ENCODE results near the gene FBXL17.

Gene FBXL17

GRCh38 chr5:107980923-107981692 lies 400.8 kb downstream of the FBXL17 start:
- 97% methylated on average over 6 of the region's 13 CpGs for whole genome bisulfite sequencing (ENCODE audit: insufficient coverage)
- POLR2A ChIA-PET, result no interaction called here
- CTCF ChIA-PET, result no interaction called here
- H3K27ac ChIP-seq (ENCODE audit: insufficient read depth in 1 of 2, low read depth in 1 of 2, low read length in 2 of 2, poor library complexity in 1 of 2, severe bottlenecking in 2 of 2), result no peak overlapping the region
- H3K27me3 ChIP-seq (replicated peaks in 2 of 5; ENCODE audit: control insufficient read depth in 4 of 5, insufficient read depth in 5 of 5, low read length in 4 of 5), result no peaks in the 10 kb centered on the region
- no peak for DNase-seq
- H3K4me1 ChIP-seq (ENCODE audit: control extremely low read depth in 1 of 4, control insufficient read depth in 4 of 4, insufficient read depth in 4 of 4, low read length in 3 of 4), result no peaks in the 10 kb centered on the region
- no peaks in the 10 kb centered on the region for H3K36me3 ChIP-seq (ENCODE audit: control insufficient read depth in 4 of 4, insufficient read depth in 4 of 4, low read length in 3 of 4)
- no peak overlapping the region for H3K4me3 ChIP-seq (ENCODE audit: control insufficient read depth in 1 of 7, extremely low read depth in 1 of 7, insufficient read depth in 4 of 7, low read depth in 2 of 7, low read length in 6 of 7)
- H3K9me3 ChIP-seq (ENCODE audit: control extremely low read depth in 1 of 5, control insufficient read depth in 4 of 5, insufficient read depth in 2 of 5, low read depth in 1 of 5, low read length in 4 of 5), result no peaks in the 10 kb centered on the region

- Histone ChIP-seq H3K4me1 (ENCODE audit: control extremely low read depth in 1 of 4, control insufficient read depth in 4 of 4, insufficient read depth in 4 of 4, low read length in 3 of 4) (no peaks in the 10 kb centered on the region), H3K4me3 (ENCODE audit: control insufficient read depth in 1 of 7, extremely low read depth in 1 of 7, insufficient read depth in 4 of 7, low read depth in 2 of 7, low read length in 6 of 7) (no peak overlapping the region), H3K27ac (ENCODE audit: insufficient read depth in 1 of 2, low read depth in 1 of 2, low read length in 2 of 2, poor library complexity in 1 of 2, severe bottlenecking in 2 of 2) (no peak overlapping the region), H3K36me3 (ENCODE audit: control insufficient read depth in 4 of 4, insufficient read depth in 4 of 4, low read length in 3 of 4) (no peaks in the 10 kb centered on the region), H3K27me3 (replicated peaks in 2 of 5; ENCODE audit: control insufficient read depth in 4 of 5, insufficient read depth in 5 of 5, low read length in 4 of 5) (no peaks in the 10 kb centered on the region), H3K9me3 (ENCODE audit: control extremely low read depth in 1 of 5, control insufficient read depth in 4 of 5, insufficient read depth in 2 of 5, low read depth in 1 of 5, low read length in 4 of 5) (no peaks in the 10 kb centered on the region)
- ChIA-PET CTCF (no interaction called here), POLR2A (interaction anchor here (0.5 kb wide), 1 partner anchor 857 kb away, joined by 3 read pairs; no protein-coding TSS in a partner anchor)
- WGBS (ENCODE audit: insufficient coverage), result 100% methylated on average over 1 of the region's 2 CpGs
- no peak for DNase-seq
Observed at GRCh38 chr5:107979900-107980299, 402.0 kb downstream of the FBXL17 start.

DNA sequence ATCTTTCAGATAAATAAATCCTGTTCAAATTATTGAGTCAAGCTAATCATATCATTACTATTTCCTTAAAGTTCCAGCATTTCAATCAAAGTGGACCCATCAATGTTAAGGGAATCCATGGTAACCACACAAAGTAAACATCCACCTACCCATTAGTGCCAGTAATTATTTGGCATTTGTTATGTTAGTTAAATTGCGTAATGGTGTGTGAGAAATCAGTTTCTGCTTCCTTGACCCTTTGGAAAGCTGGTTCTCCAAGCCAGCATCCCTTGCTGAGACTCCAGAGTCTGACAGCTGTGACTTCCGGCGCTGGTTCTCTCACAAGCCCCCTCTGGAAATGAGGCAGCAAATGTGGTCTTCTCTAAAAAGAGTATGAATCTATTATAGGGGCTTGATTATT lies 402.6 kb downstream of the FBXL17 start:
- 100% methylated on average over 1 of the region's 3 CpGs for WGBS (ENCODE audit: insufficient coverage)
- ChIA-PET POLR2A (interaction anchor here (0.5 kb wide), 1 partner anchor 858 kb away, joined by 3 read pairs; no protein-coding TSS in a partner anchor), CTCF (no interaction called here)

DNA sequence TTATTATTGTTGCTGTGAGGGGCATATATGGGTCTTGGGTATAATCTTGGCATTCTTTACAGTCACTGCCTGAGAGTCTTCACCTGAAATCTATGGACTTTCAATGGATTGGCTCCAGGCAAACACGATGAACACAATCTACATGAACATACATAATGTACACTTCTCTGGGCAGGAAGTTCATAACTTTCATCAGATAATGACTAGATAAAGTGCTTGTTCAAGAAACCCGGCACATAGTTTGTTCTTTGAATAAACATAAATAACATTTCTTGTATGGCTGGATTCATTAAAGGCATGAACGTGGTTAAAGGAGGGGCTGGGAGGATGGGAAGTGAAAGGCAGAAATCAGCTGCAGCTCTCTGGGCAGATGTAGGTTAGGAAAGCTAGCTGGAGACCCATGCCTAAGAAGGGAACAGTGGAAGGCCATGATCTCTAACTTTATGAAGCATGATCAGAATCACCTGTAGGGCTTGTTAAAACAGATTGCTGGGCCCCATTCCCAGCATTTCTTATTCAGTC lies 404.3 kb downstream of the FBXL17 start:
- ChIA-PET POLR2A (no interaction called here), CTCF (no interaction called here)
- Histone ChIP-seq H3K27me3 (replicated peaks in 2 of 5; ENCODE audit: control insufficient read depth in 4 of 5, insufficient read depth in 5 of 5, low read length in 4 of 5) (no peaks in the 10 kb centered on the region), H3K9me3 (ENCODE audit: control extremely low read depth in 1 of 5, control insufficient read depth in 4 of 5, insufficient read depth in 2 of 5, low read depth in 1 of 5, low read length in 4 of 5) (no peaks in the 10 kb centered on the region), H3K4me1 (ENCODE audit: control extremely low read depth in 1 of 4, control insufficient read depth in 4 of 4, insufficient read depth in 4 of 4, low read length in 3 of 4) (no peaks in the 10 kb centered on the region), H3K27ac (ENCODE audit: insufficient read depth in 1 of 2, low read depth in 1 of 2, low read length in 2 of 2, poor library complexity in 1 of 2, severe bottlenecking in 2 of 2) (no peak overlapping the region), H3K36me3 (ENCODE audit: control insufficient read depth in 4 of 4, insufficient read depth in 4 of 4, low read length in 3 of 4) (no peaks in the 10 kb centered on the region), H3K4me3 (ENCODE audit: control insufficient read depth in 1 of 7, extremely low read depth in 1 of 7, insufficient read depth in 4 of 7, low read depth in 2 of 7, low read length in 6 of 7) (no peak overlapping the region)
- no peak for DNase-seq
- WGBS (ENCODE audit: insufficient coverage), result 100% methylated on average over 2 of the region's 3 CpGs

More for the DNA sequence above, 402.6 kb downstream of the FBXL17 start:
- DNase-seq, result no peak
- Histone ChIP-seq H3K4me1 (ENCODE audit: control extremely low read depth in 1 of 4, control insufficient read depth in 4 of 4, insufficient read depth in 4 of 4, low read length in 3 of 4) (no peaks in the 10 kb centered on the region), H3K27me3 (replicated peaks in 2 of 5; ENCODE audit: control insufficient read depth in 4 of 5, insufficient read depth in 5 of 5, low read length in 4 of 5) (no peaks in the 10 kb centered on the region), H3K27ac (ENCODE audit: insufficient read depth in 1 of 2, low read depth in 1 of 2, low read length in 2 of 2, poor library complexity in 1 of 2, severe bottlenecking in 2 of 2) (no peak overlapping the region), H3K36me3 (ENCODE audit: control insufficient read depth in 4 of 4, insufficient read depth in 4 of 4, low read length in 3 of 4) (no peaks in the 10 kb centered on the region), H3K9me3 (ENCODE audit: control extremely low read depth in 1 of 5, control insufficient read depth in 4 of 5, insufficient read depth in 2 of 5, low read depth in 1 of 5, low read length in 4 of 5) (no peaks in the 10 kb centered on the region), H3K4me3 (ENCODE audit: control insufficient read depth in 1 of 7, extremely low read depth in 1 of 7, insufficient read depth in 4 of 7, low read depth in 2 of 7, low read length in 6 of 7) (no peak overlapping the region)

DNA sequence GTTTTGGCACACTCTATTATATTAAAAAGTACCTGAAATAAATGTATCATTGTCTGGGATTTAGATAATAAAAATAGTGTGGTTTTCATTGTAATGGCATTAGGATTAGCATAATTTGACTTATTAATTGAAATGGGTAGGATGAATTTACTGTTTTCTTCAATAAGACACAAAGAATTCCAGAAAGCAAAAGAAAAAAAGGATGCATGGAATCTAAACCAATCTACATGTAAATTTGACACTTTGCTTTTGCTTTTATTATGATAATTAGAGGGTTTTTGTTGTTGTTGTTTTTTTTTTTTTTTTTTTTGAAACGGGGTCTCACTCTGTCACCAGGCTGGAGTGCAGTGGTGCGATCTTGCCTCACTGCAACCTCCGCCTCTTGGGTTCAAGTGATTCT lies 406.3 kb downstream of the FBXL17 start:
- ChIA-PET CTCF (no interaction called here), POLR2A (no interaction called here)
- no peak overlapping the region for H3K4me3 ChIP-seq (ENCODE audit: control insufficient read depth in 1 of 7, extremely low read depth in 1 of 7, insufficient read depth in 4 of 7, low read depth in 2 of 7, low read length in 6 of 7)
- no peaks in the 10 kb centered on the region for H3K27me3 ChIP-seq (replicated peaks in 2 of 5; ENCODE audit: control insufficient read depth in 4 of 5, insufficient read depth in 5 of 5, low read length in 4 of 5)
- WGBS (ENCODE audit: insufficient coverage), result no CpG with 5 or more reads among the region's 3 CpGs
- no peaks in the 10 kb centered on the region for H3K9me3 ChIP-seq (ENCODE audit: control extremely low read depth in 1 of 5, control insufficient read depth in 4 of 5, insufficient read depth in 2 of 5, low read depth in 1 of 5, low read length in 4 of 5)
- H3K36me3 ChIP-seq (ENCODE audit: control insufficient read depth in 4 of 4, insufficient read depth in 4 of 4, low read length in 3 of 4), result no peaks in the 10 kb centered on the region
- H3K27ac ChIP-seq (ENCODE audit: insufficient read depth in 1 of 2, low read depth in 1 of 2, low read length in 2 of 2, poor library complexity in 1 of 2, severe bottlenecking in 2 of 2), result no peak overlapping the region
- DNase-seq, result no peak
- H3K4me1 ChIP-seq (ENCODE audit: control extremely low read depth in 1 of 4, control insufficient read depth in 4 of 4, insufficient read depth in 4 of 4, low read length in 3 of 4), result no peaks in the 10 kb centered on the region

DNA sequence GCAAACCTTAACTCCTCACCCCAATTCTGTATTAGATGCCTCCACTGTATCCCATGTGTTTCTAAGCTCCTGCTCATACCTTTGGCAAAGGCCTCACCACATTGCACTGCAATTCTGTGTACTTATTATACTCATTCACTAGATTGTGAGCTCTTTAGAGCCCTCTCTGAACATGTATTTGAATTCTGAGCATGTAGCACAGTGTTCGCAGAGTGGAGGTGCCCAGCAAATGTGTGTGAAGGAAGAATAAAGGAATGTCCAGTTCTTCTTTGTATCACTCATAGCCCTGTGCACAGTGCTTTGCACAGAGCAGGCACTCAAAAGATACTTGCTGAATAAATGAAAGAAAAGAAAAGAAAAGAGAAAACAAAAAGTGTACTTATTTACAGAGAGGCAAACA lies 410.1 kb downstream of the FBXL17 start:
- H3K4me1 ChIP-seq (ENCODE audit: control extremely low read depth in 1 of 4, control insufficient read depth in 4 of 4, insufficient read depth in 4 of 4, low read length in 3 of 4), result no peaks in the 10 kb centered on the region
- 100% methylated on average over 1 of the region's 1 CpG for WGBS (ENCODE audit: insufficient coverage)
- ChIA-PET POLR2A (no interaction called here), CTCF (interaction anchor here (0.7 kb wide), 1 partner anchor 366 kb away, joined by 3 read pairs; no protein-coding TSS in a partner anchor)
- no peaks in the 10 kb centered on the region for H3K27me3 ChIP-seq (replicated peaks in 2 of 5; ENCODE audit: control insufficient read depth in 4 of 5, insufficient read depth in 5 of 5, low read length in 4 of 5)
- no peaks in the 10 kb centered on the region for H3K36me3 ChIP-seq (ENCODE audit: control insufficient read depth in 4 of 4, insufficient read depth in 4 of 4, low read length in 3 of 4)
- no peak for DNase-seq
- H3K4me3 ChIP-seq (ENCODE audit: control insufficient read depth in 1 of 7, extremely low read depth in 1 of 7, insufficient read depth in 4 of 7, low read depth in 2 of 7, low read length in 6 of 7), result no peak overlapping the region
- no peaks in the 10 kb centered on the region for H3K9me3 ChIP-seq (ENCODE audit: control extremely low read depth in 1 of 5, control insufficient read depth in 4 of 5, insufficient read depth in 2 of 5, low read depth in 1 of 5, low read length in 4 of 5)
- H3K27ac ChIP-seq (ENCODE audit: insufficient read depth in 1 of 2, low read depth in 1 of 2, low read length in 2 of 2, poor library complexity in 1 of 2, severe bottlenecking in 2 of 2), result no peak overlapping the region

DNA sequence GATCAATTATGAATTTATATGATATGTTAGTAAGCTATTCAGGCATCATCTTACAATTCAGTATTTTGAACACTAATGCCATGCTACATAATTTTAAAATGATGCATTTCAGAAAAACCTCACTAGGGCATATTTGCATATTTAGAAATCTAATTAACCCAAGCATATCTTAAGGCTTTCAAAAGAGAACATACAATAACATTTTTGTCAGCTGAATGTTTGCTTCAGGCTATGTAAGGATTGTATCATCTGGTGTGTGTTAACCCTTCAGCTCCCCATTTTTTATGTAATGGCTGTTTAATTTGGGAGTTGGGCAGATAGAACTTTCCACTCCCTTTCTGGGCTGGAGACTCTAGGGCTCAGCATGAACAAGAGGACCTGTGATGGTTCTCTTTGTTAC lies 412.1 kb downstream of the FBXL17 start:
- CTCF ChIA-PET, result no interaction called here
- no peaks in the 10 kb centered on the region for H3K4me1 ChIP-seq (ENCODE audit: control extremely low read depth in 1 of 4, control insufficient read depth in 4 of 4, insufficient read depth in 4 of 4, low read length in 3 of 4)
- H3K27me3 ChIP-seq (replicated peaks in 2 of 5; ENCODE audit: control insufficient read depth in 4 of 5, insufficient read depth in 5 of 5, low read length in 4 of 5), result no peaks in the 10 kb centered on the region
- DNase-seq, result no peak
- no peaks in the 10 kb centered on the region for H3K9me3 ChIP-seq (ENCODE audit: control extremely low read depth in 1 of 5, control insufficient read depth in 4 of 5, insufficient read depth in 2 of 5, low read depth in 1 of 5, low read length in 4 of 5)
- no peaks in the 10 kb centered on the region for H3K36me3 ChIP-seq (ENCODE audit: control insufficient read depth in 4 of 4, insufficient read depth in 4 of 4, low read length in 3 of 4)
- no peak overlapping the region for H3K27ac ChIP-seq (ENCODE audit: insufficient read depth in 1 of 2, low read depth in 1 of 2, low read length in 2 of 2, poor library complexity in 1 of 2, severe bottlenecking in 2 of 2)
- POLR2A ChIA-PET, result no interaction called here
- no peak overlapping the region for H3K4me3 ChIP-seq (ENCODE audit: control insufficient read depth in 1 of 7, extremely low read depth in 1 of 7, insufficient read depth in 4 of 7, low read depth in 2 of 7, low read length in 6 of 7)
